Stimulated activated CD8-positive, alpha-beta memory T cell treated with anti-CD3 and anti-CD28 coated beads, Interleukin-7, amount 100 ng/mL, for 1 hour (primary cell): ENCODE results near the gene HDGFL3.
"Not testable (repeated sequence)": the region's sequence is repeated elsewhere in the genome, so short reads cannot be mapped to it uniquely, and the experiment has no call there.

Experiments used
- DNase-seq, 2 donors: peaks; one replicate each; pipeline ENCODE4 v3.0.0-alpha.2; 2020; ENCODE audit warnings: low read depth in 2 of 2

Gene HDGFL3

GRCh38 chr15:83193721-83194120, 13.9 kb downstream of the HDGFL3 start:
- no peak for DNase-seq

GRCh38 chr15:83192742-83193141, 14.9 kb downstream of the HDGFL3 start:
- DNase-seq: no peak

GRCh38 chr15:83190450-83190849, 17.2 kb downstream of the HDGFL3 start:
- DNase-seq: no peak

GRCh38 chr15:83185561-83185960, 22.1 kb downstream of the HDGFL3 start:
- DNase-seq: no peak

GRCh38 chr15:83178869-83179325, 28.7 kb downstream of the HDGFL3 start:
- DNase-seq: no peak

- no peak for DNase-seq
Measured at GRCh38 chr15:83178390-83178789, 29.2 kb downstream of the HDGFL3 start.

- no peak for DNase-seq
Measured at GRCh38 chr15:83174891-83175290, 32.7 kb downstream of the HDGFL3 start.

- DNase-seq: no peak
Measured at GRCh38 chr15:83170474-83171165, 37.0 kb downstream of the HDGFL3 start.

GRCh38 chr15:83169576-83169975, 38.0 kb downstream of the HDGFL3 start:
- DNase-seq: not testable (repeated sequence)

GRCh38 chr15:83166830-83167229, 40.8 kb downstream of the HDGFL3 start:
- no peak for DNase-seq

- no peak for DNase-seq
Measured at GRCh38 chr15:83166218-83166617, 41.4 kb downstream of the HDGFL3 start.

GRCh38 chr15:83164771-83165404, 42.7 kb downstream of the HDGFL3 start:
- DNase-seq: no peak

GRCh38 chr15:83164111-83164770, 43.4 kb downstream of the HDGFL3 start:
- no peak for DNase-seq

- DNase-seq: no peak
Measured at GRCh38 chr15:83163032-83163431, 44.6 kb downstream of the HDGFL3 start.

GRCh38 chr15:83160741-83161140, 46.9 kb downstream of the HDGFL3 start:
- no peak for DNase-seq

GRCh38 chr15:83158393-83158792, 49.2 kb downstream of the HDGFL3 start:
- no peak for DNase-seq

- no peak for DNase-seq
Measured at GRCh38 chr15:83155942-83156341, 51.7 kb downstream of the HDGFL3 start.

- no peak for DNase-seq
Measured at GRCh38 chr15:83153288-83153687, 54.3 kb downstream of the HDGFL3 start.

GRCh38 chr15:83144771-83145170, 62.9 kb downstream of the HDGFL3 start:
- no peak for DNase-seq

GRCh38 chr15:83142151-83142550, 65.5 kb downstream of the HDGFL3 start:
- not testable (repeated sequence) for DNase-seq

- no peak for DNase-seq
Measured at GRCh38 chr15:83132861-83133523, 74.6 kb downstream of the HDGFL3 start.

GRCh38 chr15:83129791-83130190, 77.8 kb downstream of the HDGFL3 start:
- DNase-seq: no peak
